Measurements from ENCODE around the gene POT1. TPM values are rescaled to one million over a fixed set of nuclear protein-coding genes. Genes with fewer than 3 reads are reported as not detected.

The POT1 gene
- total and polyA plus RNA-seq, 7 experiments from 2014 or later = 13.1 to 33.8 (median 26.9) TPM

DNA sequence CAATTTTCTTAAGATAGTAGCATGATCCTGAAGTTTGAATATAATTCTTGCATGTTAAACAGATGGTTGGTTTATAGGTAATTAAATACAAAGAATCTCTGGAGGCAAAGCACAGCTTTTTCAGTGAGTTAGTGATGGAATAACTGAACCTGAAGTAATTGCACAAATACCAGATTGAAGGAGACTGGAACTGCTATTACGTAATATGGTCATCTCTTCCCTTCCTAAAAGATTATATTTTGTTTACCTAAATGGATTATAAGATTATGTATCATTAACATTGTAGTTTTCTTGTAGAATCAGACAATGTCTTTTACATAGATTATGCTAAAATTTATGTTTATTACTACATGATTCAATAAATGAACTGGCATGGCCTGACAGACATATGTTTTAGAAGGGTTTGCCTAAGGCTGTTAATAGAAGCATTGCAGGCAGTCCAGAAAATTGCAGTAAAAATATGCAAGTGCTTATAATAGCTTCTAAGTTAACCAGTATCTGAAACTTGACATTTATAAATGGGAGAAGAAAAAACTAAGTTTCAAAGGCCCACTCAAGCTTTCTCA is 128.2 kb downstream of the POT1 start:
- H3K27me3 ChIP-seq (ENCODE audit: control insufficient read depth in 2 of 2, insufficient read depth in 2 of 2, low read length in 2 of 2) = peaks cover 0 to 3% of the 10 kb centered on the region in 2 donors
- POLR2A ChIA-PET = no interaction called here
- peaks cover 0 to 2% (median 0%) of the 10 kb centered on the region in 7 donors for H3K4me1 Mint-ChIP-seq

DNA sequence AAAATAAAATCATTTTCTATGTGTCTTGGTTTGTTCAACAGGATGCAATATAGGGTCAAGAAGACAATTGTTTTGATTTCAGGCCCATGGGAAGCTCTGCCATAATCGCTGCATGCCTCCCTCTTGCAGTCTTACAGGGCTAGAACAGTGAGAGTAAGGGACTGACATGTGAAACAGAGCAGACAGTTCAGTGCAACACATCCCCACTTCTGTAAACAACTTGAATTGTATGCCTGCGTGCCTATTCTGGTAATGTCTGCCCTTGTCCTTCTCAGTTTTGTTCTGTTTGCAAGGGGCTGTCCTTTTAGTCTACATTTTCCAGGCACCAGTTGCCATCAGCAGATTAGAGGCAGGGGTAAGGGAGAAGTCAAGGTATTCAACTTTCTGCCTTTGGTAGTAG is 129.2 kb downstream of the POT1 start:
- intact Hi-C loops (cut with micrococcal nuclease) = no loop called here
- Mint-ChIP-seq H3K27ac (no peak overlapping the region), H3K27me3 (peaks cover 0 to 36% (median 17%) of the 10 kb centered on the region in 5 donors), H3K4me1 (peaks cover 0 to 2% (median 0%) of the 10 kb centered on the region in 7 donors), H3K4me3 (no peak overlapping the region), H3K9me3 (peaks cover 0 to 18% (median 8%) of the 10 kb centered on the region in 11 donors), H3K36me3 (no peaks in the 10 kb centered on the region)
- no peak for DNase-seq
- no peaks in the 10 kb centered on the region for H3K36me3 ChIP-seq (ENCODE audit: control insufficient read depth in 2 of 3, insufficient read depth in 3 of 3, low read length in 3 of 3)
- no peaks in the 10 kb centered on the region for H3K9me3 ChIP-seq (ENCODE audit: control insufficient read depth in 2 of 3, low read length in 3 of 3)
- H3K27ac ChIP-seq (ENCODE audit: low read depth, low read length) = no peak overlapping the region
- no peak for ATAC-seq
- peaks cover 0 to 3% of the 10 kb centered on the region in 2 donors for H3K27me3 ChIP-seq (ENCODE audit: control insufficient read depth in 2 of 2, insufficient read depth in 2 of 2, low read length in 2 of 2)
- H3K4me1 ChIP-seq (ENCODE audit: control insufficient read depth in 2 of 2, insufficient read depth in 2 of 2, low read length in 2 of 2) = no peaks in the 10 kb centered on the region
- no peak overlapping the region for H3K4me3 ChIP-seq (ENCODE audit: low read length)
- ChIA-PET CTCF (no interaction called here), POLR2A (no interaction called here)

More for the DNA sequence above, 128.2 kb downstream of the POT1 start:
- H3K27me3 Mint-ChIP-seq = peaks cover 0 to 36% (median 19%) of the 10 kb centered on the region in 5 donors
- H3K9me3 Mint-ChIP-seq = peaks cover 0 to 9% (median 3%) of the 10 kb centered on the region in 11 donors
- ATAC-seq (no peak), DNase-seq (no peak)
- no peaks in the 10 kb centered on the region for H3K36me3 Mint-ChIP-seq
- H3K4me1 ChIP-seq (ENCODE audit: control insufficient read depth in 2 of 2, insufficient read depth in 2 of 2, low read length in 2 of 2) = no peaks in the 10 kb centered on the region
- intact Hi-C loops (cut with micrococcal nuclease) = no loop called here
- no peaks in the 10 kb centered on the region for H3K9me3 ChIP-seq (ENCODE audit: control insufficient read depth in 2 of 3, low read length in 3 of 3)
- H3K4me3 ChIP-seq (ENCODE audit: low read length) = no peak overlapping the region
- CTCF ChIA-PET = no interaction called here
- no peak overlapping the region for H3K4me3 Mint-ChIP-seq
- no peak overlapping the region for H3K27ac Mint-ChIP-seq
- no peaks in the 10 kb centered on the region for H3K36me3 ChIP-seq (ENCODE audit: control insufficient read depth in 2 of 3, insufficient read depth in 3 of 3, low read length in 3 of 3)
- H3K27ac ChIP-seq (ENCODE audit: low read depth, low read length) = no peak overlapping the region

DNA sequence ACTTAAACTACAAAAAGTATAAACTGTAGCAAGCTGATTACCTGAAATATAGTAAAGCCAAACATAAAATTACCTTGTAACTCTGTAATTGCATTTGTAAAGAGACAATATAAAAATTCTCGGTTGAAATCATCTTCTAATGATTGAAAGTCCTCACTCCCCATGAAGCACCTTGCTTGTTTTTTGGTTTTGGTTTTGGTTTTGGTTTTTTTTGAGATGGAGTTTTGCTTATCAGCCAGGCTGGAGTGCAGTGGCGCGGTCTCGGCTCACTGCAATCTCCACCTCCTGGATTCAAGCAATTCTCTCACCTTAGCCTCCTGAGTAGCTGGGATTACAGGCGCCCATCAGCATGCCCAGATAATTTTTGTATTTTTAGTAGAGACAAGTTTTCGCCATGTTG is 130.2 kb downstream of the POT1 start:
- DNase-seq (no peak), ATAC-seq (no peak)
- Histone ChIP-seq H3K36me3 (ENCODE audit: control insufficient read depth in 2 of 3, insufficient read depth in 3 of 3, low read length in 3 of 3) (no peaks in the 10 kb centered on the region), H3K27ac (ENCODE audit: low read depth, low read length) (no peak overlapping the region), H3K4me3 (ENCODE audit: low read length) (no peak overlapping the region), H3K27me3 (ENCODE audit: control insufficient read depth in 2 of 2, insufficient read depth in 2 of 2, low read length in 2 of 2) (peaks cover 0 to 3% of the 10 kb centered on the region in 2 donors), H3K9me3 (ENCODE audit: control insufficient read depth in 2 of 3, low read length in 3 of 3) (no peaks in the 10 kb centered on the region), H3K4me1 (ENCODE audit: control insufficient read depth in 2 of 2, insufficient read depth in 2 of 2, low read length in 2 of 2) (no peaks in the 10 kb centered on the region)
- POLR2A ChIA-PET = no interaction called here
- Mint-ChIP-seq H3K4me3 (no peak overlapping the region), H3K27me3 (peaks cover 0 to 36% (median 16%) of the 10 kb centered on the region in 5 donors), H3K9me3 (peaks cover 0 to 18% (median 8%) of the 10 kb centered on the region in 11 donors), H3K4me1 (peaks cover 0 to 2% (median 0%) of the 10 kb centered on the region in 7 donors), H3K27ac (no peak overlapping the region), H3K36me3 (no peaks in the 10 kb centered on the region)
- intact Hi-C loops (cut with micrococcal nuclease) = no loop called here
- CTCF ChIA-PET = no interaction called here

DNA sequence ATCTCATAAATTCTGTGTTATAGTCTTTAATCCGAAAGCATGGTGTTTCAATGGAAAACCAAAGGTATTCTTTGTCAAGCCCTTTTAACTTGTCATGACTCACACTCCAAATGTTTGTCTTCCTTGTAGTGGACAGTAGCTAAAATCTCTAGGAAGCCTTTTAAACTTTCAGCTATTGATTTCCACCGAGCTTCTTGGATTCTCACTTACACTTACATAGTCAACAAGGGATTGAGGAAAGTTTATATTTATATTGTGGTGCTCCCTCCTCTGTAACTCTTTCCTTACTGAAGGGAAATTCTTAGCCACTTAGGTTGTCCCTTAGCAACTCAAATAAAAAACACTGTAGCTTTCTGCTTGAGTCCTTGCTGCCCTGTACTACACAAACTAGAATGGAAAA is 132.9 kb downstream of the POT1 start:
- no peak overlapping the region for H3K4me3 Mint-ChIP-seq
- no peaks in the 10 kb centered on the region for H3K36me3 Mint-ChIP-seq
- no peak overlapping the region for H3K4me3 ChIP-seq (ENCODE audit: low read length)
- no peak overlapping the region for H3K27ac ChIP-seq (ENCODE audit: low read depth, low read length)
- no peaks in the 10 kb centered on the region for H3K9me3 ChIP-seq (ENCODE audit: control insufficient read depth in 2 of 3, low read length in 3 of 3)
- no peak for ATAC-seq
- no peaks in the 10 kb centered on the region for H3K27me3 ChIP-seq (ENCODE audit: control insufficient read depth in 2 of 2, insufficient read depth in 2 of 2, low read length in 2 of 2)
- ChIA-PET POLR2A (no interaction called here), CTCF (no interaction called here)
- peaks cover 0 to 37% (median 23%) of the 10 kb centered on the region in 5 donors for H3K27me3 Mint-ChIP-seq
- H3K4me1 ChIP-seq (ENCODE audit: control insufficient read depth in 2 of 2, insufficient read depth in 2 of 2, low read length in 2 of 2) = no peaks in the 10 kb centered on the region
- peaks cover 0 to 2% (median 0%) of the 10 kb centered on the region in 7 donors for H3K4me1 Mint-ChIP-seq
- no peak overlapping the region for H3K27ac Mint-ChIP-seq
- H3K36me3 ChIP-seq (ENCODE audit: control insufficient read depth in 2 of 3, insufficient read depth in 3 of 3, low read length in 3 of 3) = no peaks in the 10 kb centered on the region
- no peak for DNase-seq
- intact Hi-C loops (cut with micrococcal nuclease) = no loop called here
- peaks cover 0 to 18% (median 8%) of the 10 kb centered on the region in 11 donors for H3K9me3 Mint-ChIP-seq

DNA sequence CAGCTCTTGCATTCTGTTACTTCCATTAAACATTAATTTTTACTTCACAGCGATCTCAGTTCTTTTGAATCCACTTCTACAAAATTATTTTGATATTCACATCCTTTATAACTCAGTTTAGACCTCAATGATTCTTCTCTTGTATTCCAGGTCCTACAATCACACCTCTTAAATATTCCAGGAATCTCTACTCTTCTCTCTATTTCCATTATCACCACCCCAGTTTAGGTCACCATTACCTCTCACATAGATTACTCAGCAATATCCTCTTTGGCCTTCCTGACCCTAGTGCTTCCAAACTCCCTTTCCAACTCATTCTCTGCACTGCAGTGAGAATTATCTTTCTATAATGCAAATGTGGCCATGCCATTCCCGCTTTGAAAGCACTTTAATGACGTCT is 136.9 kb downstream of the POT1 start:
- ATAC-seq = no peak

DNA sequence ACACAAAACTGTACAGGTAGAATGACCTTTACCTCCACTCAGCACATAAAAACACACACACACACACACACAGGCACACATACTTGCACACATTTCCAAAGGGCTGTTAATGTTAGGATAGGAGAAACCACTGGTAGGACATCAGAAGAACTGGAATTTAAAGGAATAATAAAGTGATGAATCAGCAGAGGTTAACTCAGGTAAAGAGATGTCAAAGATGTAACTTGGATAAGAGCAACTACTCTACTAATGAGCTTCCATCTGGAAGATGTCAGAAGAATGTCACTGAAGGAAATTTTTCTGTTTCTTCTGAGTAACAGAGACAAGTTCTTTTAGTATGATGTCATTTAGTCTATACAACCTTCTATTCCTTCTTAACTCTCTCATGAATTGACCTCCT is 137.6 kb downstream of the POT1 start:
- Mint-ChIP-seq H3K27ac (no peak overlapping the region), H3K36me3 (no peaks in the 10 kb centered on the region), H3K4me3 (no peak overlapping the region), H3K4me1 (no peaks in the 10 kb centered on the region), H3K27me3 (peaks cover 6 to 37% (median 32%) of the 10 kb centered on the region in 5 donors), H3K9me3 (peaks cover 0 to 13% (median 7%) of the 10 kb centered on the region in 11 donors)
- ATAC-seq (no peak), DNase-seq (no peak)
- no peak overlapping the region for H3K4me3 ChIP-seq (ENCODE audit: low read length)
- H3K27me3 ChIP-seq (ENCODE audit: control insufficient read depth in 2 of 2, insufficient read depth in 2 of 2, low read length in 2 of 2) = no peaks in the 10 kb centered on the region
- H3K27ac ChIP-seq (ENCODE audit: low read depth, low read length) = no peak overlapping the region
- H3K36me3 ChIP-seq (ENCODE audit: control insufficient read depth in 2 of 3, insufficient read depth in 3 of 3, low read length in 3 of 3) = no peaks in the 10 kb centered on the region
- CTCF ChIA-PET = no interaction called here
- intact Hi-C loops (cut with micrococcal nuclease) = no loop called here
- H3K4me1 ChIP-seq (ENCODE audit: control insufficient read depth in 2 of 2, insufficient read depth in 2 of 2, low read length in 2 of 2) = no peaks in the 10 kb centered on the region
- H3K9me3 ChIP-seq (ENCODE audit: control insufficient read depth in 2 of 3, low read length in 3 of 3) = no peaks in the 10 kb centered on the region
- POLR2A ChIA-PET = no interaction called here

More for the DNA sequence above, 136.9 kb downstream of the POT1 start:
- Mint-ChIP-seq H3K9me3 (peaks cover 0 to 18% (median 7%) of the 10 kb centered on the region in 11 donors), H3K36me3 (no peaks in the 10 kb centered on the region), H3K27me3 (peaks cover 6 to 37% (median 28%) of the 10 kb centered on the region in 5 donors), H3K27ac (no peak overlapping the region), H3K4me3 (no peak overlapping the region), H3K4me1 (no peaks in the 10 kb centered on the region)
- H3K4me3 ChIP-seq (ENCODE audit: low read length) = no peak overlapping the region
- H3K4me1 ChIP-seq (ENCODE audit: control insufficient read depth in 2 of 2, insufficient read depth in 2 of 2, low read length in 2 of 2) = no peaks in the 10 kb centered on the region
- no peaks in the 10 kb centered on the region for H3K36me3 ChIP-seq (ENCODE audit: control insufficient read depth in 2 of 3, insufficient read depth in 3 of 3, low read length in 3 of 3)
- CTCF ChIA-PET = no interaction called here
- no peaks in the 10 kb centered on the region for H3K27me3 ChIP-seq (ENCODE audit: control insufficient read depth in 2 of 2, insufficient read depth in 2 of 2, low read length in 2 of 2)
- DNase-seq = no peak
- no peaks in the 10 kb centered on the region for H3K9me3 ChIP-seq (ENCODE audit: control insufficient read depth in 2 of 3, low read length in 3 of 3)
- intact Hi-C loops (cut with micrococcal nuclease) = no loop called here
- POLR2A ChIA-PET = no interaction called here
- H3K27ac ChIP-seq (ENCODE audit: low read depth, low read length) = no peak overlapping the region

DNA sequence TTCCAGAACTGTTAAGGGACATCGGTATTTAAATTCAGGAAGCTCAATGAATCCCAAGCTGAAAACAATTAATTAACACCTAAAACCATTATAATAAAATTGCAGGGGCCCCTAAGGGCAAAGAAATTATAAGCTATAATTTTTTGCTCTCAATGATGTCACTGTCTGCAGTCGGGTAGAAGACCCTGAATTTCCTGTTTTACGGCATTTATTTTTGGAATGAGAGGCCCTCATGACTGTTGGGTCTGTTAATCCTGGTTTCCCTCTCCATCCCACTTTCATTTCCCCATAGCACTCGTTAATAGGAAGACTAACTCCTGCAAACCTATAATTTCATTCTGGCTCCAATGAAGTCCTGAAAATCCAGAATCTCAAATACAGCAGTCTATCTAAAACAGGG is 138.2 kb downstream of the POT1 start:
- Histone ChIP-seq H3K4me3 (ENCODE audit: low read length) (no peak overlapping the region), H3K36me3 (ENCODE audit: control insufficient read depth in 2 of 3, insufficient read depth in 3 of 3, low read length in 3 of 3) (no peaks in the 10 kb centered on the region), H3K27me3 (ENCODE audit: control insufficient read depth in 2 of 2, insufficient read depth in 2 of 2, low read length in 2 of 2) (no peaks in the 10 kb centered on the region), H3K4me1 (ENCODE audit: control insufficient read depth in 2 of 2, insufficient read depth in 2 of 2, low read length in 2 of 2) (no peaks in the 10 kb centered on the region), H3K9me3 (ENCODE audit: control insufficient read depth in 2 of 3, low read length in 3 of 3) (no peaks in the 10 kb centered on the region), H3K27ac (ENCODE audit: low read depth, low read length) (no peak overlapping the region)
- POLR2A ChIA-PET = no interaction called here
- DNase-seq (no peak), ATAC-seq (no peak)
- intact Hi-C loops (cut with micrococcal nuclease) = no loop called here
- Mint-ChIP-seq H3K4me3 (no peak overlapping the region), H3K36me3 (no peaks in the 10 kb centered on the region), H3K4me1 (no peaks in the 10 kb centered on the region), H3K27me3 (peaks cover 6 to 36% (median 33%) of the 10 kb centered on the region in 5 donors), H3K27ac (no peak overlapping the region), H3K9me3 (peaks cover 0 to 10% (median 7%) of the 10 kb centered on the region in 11 donors)
- CTCF ChIA-PET = no interaction called here
